Measurements from ENCODE around the gene TAF6. TPM values are rescaled to one million over a fixed set of nuclear protein-coding genes. Genes with fewer than 3 reads are reported as not detected.

Gene TAF6
- total RNA-seq, 1 experiment from 2014 or later = 34.3 TPM

DNA sequence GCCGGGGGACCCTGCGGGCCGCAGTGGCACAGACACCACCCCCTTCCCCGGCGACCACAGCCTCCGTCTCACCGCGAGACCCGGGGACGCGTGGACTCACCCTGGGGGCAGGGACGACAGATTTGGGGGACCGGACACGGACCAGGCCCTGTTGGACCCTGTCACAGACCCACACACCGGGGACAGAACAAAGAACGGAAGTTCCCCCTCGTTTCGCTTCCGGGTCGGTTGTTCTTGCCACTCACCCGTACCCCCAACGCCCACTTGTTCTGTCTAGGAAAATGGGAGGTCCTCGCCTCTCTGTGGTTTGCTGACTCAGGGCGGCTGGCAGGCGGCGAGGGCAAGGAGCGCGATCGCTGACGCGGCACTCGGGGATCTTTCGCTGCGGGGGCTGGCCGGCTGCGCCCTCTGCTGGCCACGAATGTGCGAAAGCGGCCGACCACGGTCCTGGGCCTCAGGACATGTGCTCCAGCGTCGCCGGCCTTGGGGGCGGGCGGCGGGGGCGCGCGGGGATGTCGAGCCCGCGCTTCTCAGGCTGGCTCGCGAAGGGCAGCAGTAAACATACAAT is 37.5 kb downstream of the TAF6 start, which contains the start of gene ZNF3:
ZNF3 (minus strand) TSS at position 189 of the 568 bp plus-strand sequence. CDS start 4,366 bp downstream, outside the sequence.
- peak within 1 kb of the TSS; percentile 95 for H3K4me2 ChIP-seq (ENCODE audit: low read depth, low read length, poor library complexity, severe bottlenecking)
- peak within 1 kb of the TSS; percentile 38; the same call in 1 of the 2 replicates for H3K27ac ChIP-seq (ENCODE audit: low read length)
- H3K36me3 ChIP-seq (ENCODE audit: insufficient read depth, low read length) = peaks cover 31% of the 10 kb centered on the region
- H3K4me1 ChIP-seq (ENCODE audit: low read length) = peaks cover 18% of the 10 kb centered on the region
- H3K9me2 ChIP-seq (replicated peaks; ENCODE audit: insufficient read depth, low read length) = no peaks in the 10 kb centered on the region
- peak within 1 kb of the TSS; percentile 58 for H2AFZ ChIP-seq (ENCODE audit: low read length)
- H3K79me2 ChIP-seq (ENCODE audit: low read length) = peaks cover 42% of the 10 kb centered on the region
- peak; percentile 99 for DNase-seq
- peak within 1 kb of the TSS; percentile 96 for H3K9ac ChIP-seq (ENCODE audit: low read length)
- H3K27me3 ChIP-seq (ENCODE audit: low read length) = no peaks in the 10 kb centered on the region
- peak within 1 kb of the TSS; percentile 98 for H3K4me3 ChIP-seq (ENCODE audit: low read length)
- no peaks in the 10 kb centered on the region for H3K9me3 ChIP-seq (ENCODE audit: low read length)
- no peaks in the 10 kb centered on the region for H4K20me1 ChIP-seq (ENCODE audit: insufficient read depth, low read depth, low read length)

- H3K4me3 ChIP-seq (ENCODE audit: low read length) = peak overlapping the region; percentile 98
- no peaks in the 10 kb centered on the region for H4K20me1 ChIP-seq (ENCODE audit: insufficient read depth, low read depth, low read length)
- peak overlapping the region; percentile 96 for H3K9ac ChIP-seq (ENCODE audit: low read length)
- peak; percentile 57 for DNase-seq
- H3K27ac ChIP-seq (ENCODE audit: low read length) = peak overlapping the region; percentile 38; the same call in 1 of the 2 replicates
- H3K4me1 ChIP-seq (ENCODE audit: low read length) = peaks cover 18% of the 10 kb centered on the region
- peaks cover 42% of the 10 kb centered on the region for H3K79me2 ChIP-seq (ENCODE audit: low read length)
- H3K9me2 ChIP-seq (replicated peaks; ENCODE audit: insufficient read depth, low read length) = no peaks in the 10 kb centered on the region
- H3K27me3 ChIP-seq (ENCODE audit: low read length) = no peaks in the 10 kb centered on the region
- H2AFZ ChIP-seq (ENCODE audit: low read length) = no peak overlapping the region
- peaks cover 35% of the 10 kb centered on the region for H3K36me3 ChIP-seq (ENCODE audit: insufficient read depth, low read length)
- peak overlapping the region; percentile 95 for H3K4me2 ChIP-seq (ENCODE audit: low read depth, low read length, poor library complexity, severe bottlenecking)
- no peaks in the 10 kb centered on the region for H3K9me3 ChIP-seq (ENCODE audit: low read length)
Observed at GRCh38 chr7:100080907-100081534, 38.1 kb downstream of the TAF6 start.

- 0 out of 2 replicates have a peak, but pooled peaks cover 4% of the 10 kb centered on the region for H3K9me3 ChIP-seq (ENCODE audit: low read length)
- no peak for DNase-seq
- no peak overlapping the region for H3K9ac ChIP-seq (ENCODE audit: low read length)
- no peak overlapping the region for H3K4me3 ChIP-seq (ENCODE audit: low read length)
- H3K27me3 ChIP-seq (ENCODE audit: low read length) = no peaks in the 10 kb centered on the region
- H3K79me2 ChIP-seq (ENCODE audit: low read length) = peaks cover 45% of the 10 kb centered on the region
- H3K4me1 ChIP-seq (ENCODE audit: low read length) = peaks cover 18% of the 10 kb centered on the region
- no peak overlapping the region for H2AFZ ChIP-seq (ENCODE audit: low read length)
- H3K27ac ChIP-seq (ENCODE audit: low read length) = no peak overlapping the region
- no peaks in the 10 kb centered on the region for H4K20me1 ChIP-seq (ENCODE audit: insufficient read depth, low read depth, low read length)
- H3K36me3 ChIP-seq (ENCODE audit: insufficient read depth, low read length) = peaks cover 55% of the 10 kb centered on the region
- H3K9me2 ChIP-seq (replicated peaks; ENCODE audit: insufficient read depth, low read length) = no peaks in the 10 kb centered on the region
- H3K4me2 ChIP-seq (ENCODE audit: low read depth, low read length, poor library complexity, severe bottlenecking) = no peak overlapping the region
Observed at GRCh38 chr7:100079024-100079560, 40.1 kb downstream of the TAF6 start.

DNA sequence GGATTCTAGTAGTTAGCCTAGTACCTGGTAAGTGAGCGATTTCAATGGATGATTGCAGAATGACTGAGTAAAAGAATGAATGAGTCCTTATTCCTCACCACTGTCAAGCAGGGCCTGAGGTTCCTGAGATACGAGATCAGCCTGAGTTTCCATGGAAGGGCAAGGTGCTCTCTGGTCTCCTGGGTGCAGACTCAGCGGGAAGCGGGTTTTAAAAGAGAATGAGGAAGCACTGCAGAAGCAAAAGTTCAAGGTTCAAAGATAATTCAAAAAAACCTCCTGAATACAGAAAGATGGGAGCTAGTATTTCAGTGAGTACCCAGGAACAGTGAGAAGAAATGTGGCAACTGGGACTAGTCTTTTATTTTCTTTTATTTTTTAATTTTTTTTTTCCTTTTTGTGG is 42.0 kb downstream of the TAF6 start:
- Histone ChIP-seq H3K9me3 (ENCODE audit: low read length) (peaks cover 13% of the 10 kb centered on the region), H3K4me3 (ENCODE audit: low read length) (no peak overlapping the region), H3K9ac (ENCODE audit: low read length) (no peak overlapping the region), H4K20me1 (ENCODE audit: insufficient read depth, low read depth, low read length) (no peaks in the 10 kb centered on the region), H2AFZ (ENCODE audit: low read length) (no peak overlapping the region), H3K27ac (ENCODE audit: low read length) (no peak overlapping the region), H3K36me3 (ENCODE audit: insufficient read depth, low read length) (peaks cover 73% of the 10 kb centered on the region), H3K79me2 (ENCODE audit: low read length) (peaks cover 49% of the 10 kb centered on the region), H3K9me2 (replicated peaks; ENCODE audit: insufficient read depth, low read length) (no peaks in the 10 kb centered on the region), H3K27me3 (ENCODE audit: low read length) (no peaks in the 10 kb centered on the region), H3K4me1 (ENCODE audit: low read length) (peaks cover 11% of the 10 kb centered on the region), H3K4me2 (ENCODE audit: low read depth, low read length, poor library complexity, severe bottlenecking) (no peak overlapping the region)
- no peak for DNase-seq

DNA sequence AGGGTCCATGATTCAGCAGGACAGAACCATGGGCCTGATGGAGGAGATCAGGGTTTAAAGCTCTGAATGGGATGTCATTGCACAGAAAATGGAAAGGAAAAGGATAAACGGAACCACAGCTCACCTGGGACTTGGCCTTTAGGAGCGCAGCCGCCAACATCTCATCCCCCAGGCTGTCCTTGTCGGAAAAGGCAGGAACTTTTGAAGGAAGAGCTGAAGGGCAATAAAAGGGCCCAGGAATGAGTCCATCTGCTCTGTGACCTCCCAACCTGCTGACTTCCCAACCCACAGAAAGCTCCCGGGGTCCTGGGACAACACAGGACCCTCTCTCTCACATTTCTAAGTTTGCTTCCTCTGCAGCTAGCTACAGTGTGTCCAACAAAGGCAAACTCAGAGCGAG is 43.7 kb downstream of the TAF6 start:
- H3K9me2 ChIP-seq (replicated peaks; ENCODE audit: insufficient read depth, low read length) = no peaks in the 10 kb centered on the region

GRCh38 chr7:100074841-100075240 is 44.3 kb downstream of the TAF6 start:
- Histone ChIP-seq H3K27ac (ENCODE audit: low read length) (no peak overlapping the region), H4K20me1 (ENCODE audit: insufficient read depth, low read depth, low read length) (no peaks in the 10 kb centered on the region), H3K27me3 (ENCODE audit: low read length) (no peaks in the 10 kb centered on the region), H3K9me3 (ENCODE audit: low read length) (peaks cover 36% of the 10 kb centered on the region), H3K9ac (ENCODE audit: low read length) (no peak overlapping the region), H2AFZ (ENCODE audit: low read length) (no peak overlapping the region), H3K4me3 (ENCODE audit: low read length) (no peak overlapping the region), H3K4me1 (ENCODE audit: low read length) (no peaks in the 10 kb centered on the region; the same call in 1 of the 2 replicates), H3K4me2 (ENCODE audit: low read depth, low read length, poor library complexity, severe bottlenecking) (no peak overlapping the region), H3K36me3 (ENCODE audit: insufficient read depth, low read length) (peaks cover 93% of the 10 kb centered on the region), H3K79me2 (ENCODE audit: low read length) (peaks cover 35% of the 10 kb centered on the region), H3K9me2 (replicated peaks; ENCODE audit: insufficient read depth, low read length) (no peaks in the 10 kb centered on the region)
- no peak for DNase-seq

More for the DNA sequence above, 43.7 kb downstream of the TAF6 start:
- H3K9me3 ChIP-seq (ENCODE audit: low read length) = peaks cover 31% of the 10 kb centered on the region
- H3K4me1 ChIP-seq (ENCODE audit: low read length) = peaks cover 5% of the 10 kb centered on the region
- no peaks in the 10 kb centered on the region for H3K27me3 ChIP-seq (ENCODE audit: low read length)
- H2AFZ ChIP-seq (ENCODE audit: low read length) = no peak overlapping the region
- H4K20me1 ChIP-seq (ENCODE audit: insufficient read depth, low read depth, low read length) = no peaks in the 10 kb centered on the region
- no peak overlapping the region for H3K9ac ChIP-seq (ENCODE audit: low read length)
- no peak overlapping the region for H3K4me3 ChIP-seq (ENCODE audit: low read length)
- no peak overlapping the region for H3K4me2 ChIP-seq (ENCODE audit: low read depth, low read length, poor library complexity, severe bottlenecking)
- no peak for DNase-seq
- peaks cover 41% of the 10 kb centered on the region for H3K79me2 ChIP-seq (ENCODE audit: low read length)
- peaks cover 91% of the 10 kb centered on the region for H3K36me3 ChIP-seq (ENCODE audit: insufficient read depth, low read length)
- H3K27ac ChIP-seq (ENCODE audit: low read length) = no peak overlapping the region

DNA sequence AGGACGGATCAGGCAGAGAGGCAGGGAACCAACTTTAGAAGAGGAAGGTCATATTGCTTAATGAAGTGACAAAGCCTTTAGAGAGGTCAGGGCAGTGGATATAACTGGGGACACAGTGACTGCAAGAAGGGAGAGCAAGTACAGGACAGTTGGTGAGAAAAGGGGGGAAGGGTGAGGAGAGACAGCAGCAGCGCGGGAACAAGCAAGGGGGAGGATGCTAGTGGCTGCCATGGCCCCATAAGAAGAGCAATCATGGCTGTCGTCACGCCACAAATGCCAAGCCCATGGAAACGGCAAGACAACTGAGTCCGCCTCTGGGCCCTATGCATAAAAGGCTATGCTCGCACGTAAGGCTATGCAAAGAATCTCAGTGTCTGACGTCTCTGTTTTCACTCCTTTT is 46.7 kb downstream of the TAF6 start:
- H2AFZ ChIP-seq (ENCODE audit: low read length) = no peak overlapping the region
- no peaks in the 10 kb centered on the region for H3K9me2 ChIP-seq (replicated peaks; ENCODE audit: insufficient read depth, low read length)
- no peak overlapping the region for H3K9ac ChIP-seq (ENCODE audit: low read length)
- no peak overlapping the region for H3K4me3 ChIP-seq (ENCODE audit: low read length)
- H3K36me3 ChIP-seq (ENCODE audit: insufficient read depth, low read length) = peaks cover 81% of the 10 kb centered on the region
- no peaks in the 10 kb centered on the region for H3K27me3 ChIP-seq (ENCODE audit: low read length)
- H3K9me3 ChIP-seq (ENCODE audit: low read length) = peaks cover 36% of the 10 kb centered on the region
- DNase-seq = no peak
- H4K20me1 ChIP-seq (ENCODE audit: insufficient read depth, low read depth, low read length) = no peaks in the 10 kb centered on the region
- H3K79me2 ChIP-seq (ENCODE audit: low read length) = peaks cover 15% of the 10 kb centered on the region
- H3K27ac ChIP-seq (ENCODE audit: low read length) = no peak overlapping the region
- no peak overlapping the region for H3K4me2 ChIP-seq (ENCODE audit: low read depth, low read length, poor library complexity, severe bottlenecking)
- H3K4me1 ChIP-seq (ENCODE audit: low read length) = no peaks in the 10 kb centered on the region

DNA sequence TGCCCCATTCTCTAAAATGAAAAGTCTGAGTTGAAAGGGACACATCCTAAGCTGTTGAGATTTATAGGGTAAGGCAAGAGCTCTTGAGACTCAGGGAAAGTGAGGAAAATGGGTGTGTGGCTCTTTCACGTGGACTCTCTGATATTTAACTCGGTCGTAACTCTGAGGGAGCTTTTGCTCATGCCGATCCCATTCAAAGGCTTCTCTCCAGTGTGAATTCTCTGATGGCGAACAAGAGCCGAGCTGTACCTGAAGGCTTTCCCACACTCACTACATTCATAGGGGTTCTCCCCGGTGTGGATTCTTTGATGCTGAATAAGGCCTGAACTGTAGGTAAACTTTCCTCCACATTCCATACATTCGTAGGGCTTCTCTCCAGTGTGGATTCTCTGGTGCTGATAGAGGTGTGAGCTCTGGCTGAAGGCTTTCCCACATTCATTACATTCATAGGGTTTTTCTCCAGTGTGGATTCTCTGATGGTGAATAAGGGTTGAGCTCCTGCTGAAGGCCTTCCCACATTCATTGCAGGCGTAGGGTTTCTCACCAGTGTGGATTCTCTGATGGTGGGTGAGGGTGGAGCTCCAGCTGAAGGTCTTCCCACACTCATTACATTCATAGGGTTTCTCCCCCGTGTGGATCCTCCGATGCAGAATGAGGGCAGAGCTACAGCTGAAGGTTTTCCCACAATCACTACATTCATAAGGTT is 48.0 kb downstream of the TAF6 start:
- Histone ChIP-seq H3K4me2 (ENCODE audit: low read depth, low read length, poor library complexity, severe bottlenecking) (no peak overlapping the region), H3K27ac (ENCODE audit: low read length) (no peak overlapping the region), H3K9me2 (replicated peaks; ENCODE audit: insufficient read depth, low read length) (no peaks in the 10 kb centered on the region), H3K4me1 (ENCODE audit: low read length) (no peaks in the 10 kb centered on the region), H4K20me1 (ENCODE audit: insufficient read depth, low read depth, low read length) (no peaks in the 10 kb centered on the region), H3K79me2 (ENCODE audit: low read length) (peaks cover 10% of the 10 kb centered on the region), H3K4me3 (ENCODE audit: low read length) (no peak overlapping the region), H3K9me3 (ENCODE audit: low read length) (peaks cover 36% of the 10 kb centered on the region), H2AFZ (ENCODE audit: low read length) (no peak overlapping the region), H3K9ac (ENCODE audit: low read length) (no peak overlapping the region), H3K27me3 (ENCODE audit: low read length) (no peaks in the 10 kb centered on the region), H3K36me3 (ENCODE audit: insufficient read depth, low read length) (peaks cover 71% of the 10 kb centered on the region)
- no peak for DNase-seq

Data from Karpas-422 (cell line).